ENCODE data around the gene REEP3. TPM values are rescaled to one million over a fixed set of nuclear protein-coding genes. Genes with fewer than 3 reads are reported as not detected.

The REEP3 gene
- polyA plus RNA-seq, 1 donor from 2014 or later = 5.6 TPM

GRCh38 chr10:63630931-63631680 lies 109.9 kb downstream of the REEP3 start:
- Mint-ChIP-seq H3K27ac (peak overlapping the region in 1 of 3 donors; percentile 81), H3K4me3 (peak overlapping the region; percentile 92 to 97 (median 94)), H3K4me1 (peaks cover 9 to 28% (median 24%) of the 10 kb centered on the region in 3 donors), H3K9me3 (no peaks in the 10 kb centered on the region), H3K27me3 (no peaks in the 10 kb centered on the region), H3K36me3 (no peaks in the 10 kb centered on the region)

- no peak overlapping the region for H3K27ac Mint-ChIP-seq
Measured at GRCh38 chr10:63631991-63632390, 110.8 kb downstream of the REEP3 start.

GRCh38 chr10:63633677-63634487 lies 112.7 kb downstream of the REEP3 start:
- peaks cover 3% of the 10 kb centered on the region for H3K36me3 Mint-ChIP-seq
- H3K4me3 Mint-ChIP-seq = peak overlapping the region in 1 of 4 donors; percentile 68
- H3K27me3 Mint-ChIP-seq = no peaks in the 10 kb centered on the region
- peak overlapping the region in 1 of 3 donors; percentile 34 for H3K27ac Mint-ChIP-seq
- no peaks in the 10 kb centered on the region for H3K9me3 Mint-ChIP-seq
- H3K4me1 Mint-ChIP-seq = peaks cover 3 to 12% (median 12%) of the 10 kb centered on the region in 3 donors

More at GRCh38 chr10:63631991-63632390, 110.8 kb downstream of the REEP3 start:
- Mint-ChIP-seq H3K36me3 (no peaks in the 10 kb centered on the region), H3K4me1 (peaks cover 9 to 26% (median 24%) of the 10 kb centered on the region in 3 donors), H3K27me3 (no peaks in the 10 kb centered on the region), H3K4me3 (peak overlapping the region in 2 of 4 donors; percentile 18 to 94), H3K9me3 (no peaks in the 10 kb centered on the region)

- Mint-ChIP-seq H3K4me3 (peak overlapping the region in 1 of 4 donors; percentile 68), H3K27ac (peak overlapping the region in 1 of 3 donors; percentile 34), H3K4me1 (peaks cover 3 to 12% (median 5%) of the 10 kb centered on the region in 3 donors)
Measured at GRCh38 chr10:63634488-63635065, 113.4 kb downstream of the REEP3 start.

GRCh38 chr10:63636812-63637211 lies 115.6 kb downstream of the REEP3 start:
- Mint-ChIP-seq H3K27ac (no peak overlapping the region), H3K27me3 (no peaks in the 10 kb centered on the region), H3K4me3 (no peak overlapping the region), H3K9me3 (no peaks in the 10 kb centered on the region), H3K4me1 (peaks cover 3 to 8% (median 5%) of the 10 kb centered on the region in 3 donors), H3K36me3 (peaks cover 3% of the 10 kb centered on the region)

More at GRCh38 chr10:63634488-63635065, 113.4 kb downstream of the REEP3 start:
- Mint-ChIP-seq H3K36me3 (peaks cover 3% of the 10 kb centered on the region), H3K9me3 (no peaks in the 10 kb centered on the region), H3K27me3 (no peaks in the 10 kb centered on the region)

- Mint-ChIP-seq H3K27me3 (no peaks in the 10 kb centered on the region), H3K4me1 (peaks cover 3 to 8% (median 5%) of the 10 kb centered on the region in 3 donors), H3K27ac (no peak overlapping the region), H3K4me3 (peak overlapping the region in 1 of 4 donors; percentile 19), H3K9me3 (no peaks in the 10 kb centered on the region), H3K36me3 (peaks cover 3% of the 10 kb centered on the region)
Measured at GRCh38 chr10:63637901-63638327, 116.7 kb downstream of the REEP3 start.

GRCh38 chr10:63641366-63641765 lies 120.2 kb downstream of the REEP3 start:
- H3K27ac Mint-ChIP-seq = no peak overlapping the region
- peaks cover 3% of the 10 kb centered on the region for H3K36me3 Mint-ChIP-seq
- H3K9me3 Mint-ChIP-seq = no peaks in the 10 kb centered on the region
- H3K4me1 Mint-ChIP-seq = peaks cover 0 to 6% (median 1%) of the 10 kb centered on the region in 3 donors
- no peak overlapping the region for H3K4me3 Mint-ChIP-seq
- no peaks in the 10 kb centered on the region for H3K27me3 Mint-ChIP-seq

- Mint-ChIP-seq H3K4me3 (no peak overlapping the region), H3K27me3 (no peaks in the 10 kb centered on the region), H3K36me3 (peaks cover 3% of the 10 kb centered on the region), H3K4me1 (peaks cover 0 to 6% (median 3%) of the 10 kb centered on the region in 3 donors), H3K27ac (no peak overlapping the region), H3K9me3 (no peaks in the 10 kb centered on the region)
Measured at GRCh38 chr10:63641799-63642198, 120.6 kb downstream of the REEP3 start.

GRCh38 chr10:63642808-63643207 lies 121.6 kb downstream of the REEP3 start:
- H3K27ac Mint-ChIP-seq = no peak overlapping the region
- peaks cover 0 to 2% (median 0%) of the 10 kb centered on the region in 3 donors for H3K9me3 Mint-ChIP-seq
- H3K4me1 Mint-ChIP-seq = peaks cover 0 to 6% (median 3%) of the 10 kb centered on the region in 3 donors
- H3K4me3 Mint-ChIP-seq = no peak overlapping the region
- no peaks in the 10 kb centered on the region for H3K27me3 Mint-ChIP-seq
- no peaks in the 10 kb centered on the region for H3K36me3 Mint-ChIP-seq

- Mint-ChIP-seq H3K36me3 (peaks cover 1% of the 10 kb centered on the region), H3K9me3 (peaks cover 0 to 2% (median 0%) of the 10 kb centered on the region in 3 donors), H3K4me1 (peaks cover 0 to 8% (median 3%) of the 10 kb centered on the region in 3 donors), H3K27ac (no peak overlapping the region), H3K4me3 (peak overlapping the region in 1 of 4 donors; percentile 10), H3K27me3 (no peaks in the 10 kb centered on the region)
Measured at GRCh38 chr10:63644418-63645142, 123.4 kb downstream of the REEP3 start.

GRCh38 chr10:63645195-63645594 lies 124.0 kb downstream of the REEP3 start:
- peaks cover 0 to 2% (median 0%) of the 10 kb centered on the region in 3 donors for H3K9me3 Mint-ChIP-seq
- H3K27ac Mint-ChIP-seq = no peak overlapping the region
- H3K36me3 Mint-ChIP-seq = peaks cover 1% of the 10 kb centered on the region
- peaks cover 0 to 8% (median 3%) of the 10 kb centered on the region in 3 donors for H3K4me1 Mint-ChIP-seq
- H3K27me3 Mint-ChIP-seq = no peaks in the 10 kb centered on the region
- no peak overlapping the region for H3K4me3 Mint-ChIP-seq

GRCh38 chr10:63646491-63646890 lies 125.3 kb downstream of the REEP3 start:
- H3K9me3 Mint-ChIP-seq = peaks cover 0 to 2% (median 0%) of the 10 kb centered on the region in 3 donors
- H3K4me3 Mint-ChIP-seq = no peak overlapping the region
- no peaks in the 10 kb centered on the region for H3K27me3 Mint-ChIP-seq
- H3K4me1 Mint-ChIP-seq = peaks cover 0 to 8% (median 3%) of the 10 kb centered on the region in 3 donors
- peaks cover 1% of the 10 kb centered on the region for H3K36me3 Mint-ChIP-seq
- H3K27ac Mint-ChIP-seq = no peak overlapping the region

GRCh38 chr10:63651864-63652263 lies 130.7 kb downstream of the REEP3 start:
- Mint-ChIP-seq H3K9me3 (peaks cover 0 to 2% (median 0%) of the 10 kb centered on the region in 3 donors), H3K27me3 (no peaks in the 10 kb centered on the region), H3K27ac (no peak overlapping the region), H3K36me3 (peaks cover 1% of the 10 kb centered on the region), H3K4me3 (no peak overlapping the region), H3K4me1 (peaks cover 0 to 2% (median 0%) of the 10 kb centered on the region in 3 donors)

- no peaks in the 10 kb centered on the region for H3K9me3 Mint-ChIP-seq
- no peaks in the 10 kb centered on the region for H3K27me3 Mint-ChIP-seq
- H3K4me3 Mint-ChIP-seq = no peak overlapping the region
- no peaks in the 10 kb centered on the region for H3K4me1 Mint-ChIP-seq
- no peak overlapping the region for H3K27ac Mint-ChIP-seq
- H3K36me3 Mint-ChIP-seq = no peaks in the 10 kb centered on the region
Measured at GRCh38 chr10:63653747-63654146, 132.5 kb downstream of the REEP3 start.

Measured in IgD-negative memory B cell (primary cell).